ENCODE data around the gene ERVH48-1. TPM values are rescaled to one million over a fixed set of nuclear protein-coding genes. Genes with fewer than 3 reads are reported as not detected.
"Not testable (repeated sequence)": the region's sequence is repeated elsewhere in the genome, so short reads cannot be mapped to it uniquely, and the experiment has no call there.

The ERVH48-1 gene
- total RNA-seq (not detected), polyA plus RNA-seq (not detected)
- long read RNA-seq, donor 1 = 0 reads
- long read RNA-seq, donor 2 = 0 reads

DNA sequence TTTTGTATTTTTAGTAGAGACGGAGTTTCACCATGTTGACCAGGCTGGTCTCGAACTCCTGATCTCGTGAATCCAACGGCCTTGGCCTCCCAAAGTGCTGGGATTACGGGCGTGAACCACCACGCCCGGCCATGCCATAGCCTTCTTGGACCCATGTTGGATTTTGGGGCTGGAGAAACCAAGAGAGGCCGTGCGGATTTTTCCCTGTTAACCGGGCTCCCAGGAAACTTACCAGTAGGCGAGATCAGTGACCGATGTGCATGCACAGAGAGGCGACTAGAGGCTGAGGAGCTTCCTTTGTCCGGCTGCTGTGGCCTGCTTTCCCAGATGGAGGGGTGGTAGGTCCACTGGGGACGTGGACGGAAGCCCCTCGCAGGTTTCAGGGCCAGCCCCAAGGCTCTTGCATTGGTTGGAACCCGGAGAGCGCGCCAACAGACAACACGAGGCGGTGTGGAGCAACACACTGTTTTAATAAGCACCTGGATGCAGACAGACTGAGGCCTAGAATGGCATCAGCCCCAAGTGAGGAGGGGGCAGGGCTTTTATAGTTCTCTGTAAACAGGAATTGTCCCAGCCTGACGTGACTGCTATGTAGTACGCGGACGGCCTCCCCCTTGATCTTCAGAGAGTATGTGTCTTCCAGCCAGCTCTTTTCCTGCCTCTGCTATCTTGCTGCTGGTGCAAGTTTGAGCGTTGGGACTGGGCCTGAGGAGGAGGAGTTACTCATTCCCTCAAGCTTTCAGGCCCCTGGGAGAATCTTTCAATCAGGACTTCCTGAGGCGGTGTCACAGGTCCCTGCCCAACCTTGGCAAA lies at the start of gene ERVH48-1:
ERVH48-1 (minus strand) TSS at position 517 of the 813 bp plus-strand sequence. CDS start 6,624 bp downstream, outside the sequence.
- H3K27ac ChIP-seq (ENCODE audit: low read depth in 1 of 2, low read length in 2 of 2) = no peak within 1 kb of the TSS
- intact Hi-C loops (cut with DNase I) = loop anchor here in 1 of 2 donors (2.0 kb wide), 1 partner anchor 47 kb away; no protein-coding TSS in a partner anchor
- no peaks in the 10 kb centered on the region for H3K36me3 ChIP-seq (ENCODE audit: control insufficient read depth in 1 of 2, insufficient read depth in 2 of 2, low read length in 1 of 2)
- H3K27me3 ChIP-seq (ENCODE audit: control insufficient read depth in 1 of 2, insufficient read depth in 2 of 2, low read length in 1 of 2) = no peaks in the 10 kb centered on the region
- no peaks in the 10 kb centered on the region for H3K4me1 ChIP-seq (ENCODE audit: control insufficient read depth in 1 of 2, insufficient read depth in 2 of 2, low read length in 2 of 2)
- peak; percentile 42 to 55 for DNase-seq
- H3K4me3 ChIP-seq (ENCODE audit: low read length in 2 of 2) = no peak within 1 kb of the TSS
- no peak for ATAC-seq (ENCODE audit: low FRiP score)
- 92 to 93% methylated on average over 29 of the region's 29 CpGs for WGBS, 2 donors
- H3K9me3 ChIP-seq (ENCODE audit: control insufficient read depth, low read length) = no peaks in the 10 kb centered on the region

- Histone ChIP-seq H3K4me3 (ENCODE audit: low read length in 2 of 2) (peak within 1 kb of the TSS; percentile 97 to 100), H3K27me3 (ENCODE audit: control insufficient read depth in 1 of 2, insufficient read depth in 2 of 2, low read length in 1 of 2) (no peaks in the 10 kb centered on the region), H3K4me1 (ENCODE audit: control insufficient read depth in 1 of 2, insufficient read depth in 2 of 2, low read length in 2 of 2) (no peaks in the 10 kb centered on the region), H3K9me3 (ENCODE audit: control insufficient read depth, low read length) (no peaks in the 10 kb centered on the region), H3K27ac (ENCODE audit: low read depth in 1 of 2, low read length in 2 of 2) (peak within 1 kb of the TSS; percentile 76 to 100), H3K36me3 (ENCODE audit: control insufficient read depth in 1 of 2, insufficient read depth in 2 of 2, low read length in 1 of 2) (no peaks in the 10 kb centered on the region)
- peak; percentile 98 for ATAC-seq (ENCODE audit: low FRiP score)
- intact Hi-C loops (cut with DNase I) = loop anchor here (2.0 kb wide), 2 partner anchors 33 to 49 kb away; partner anchors contain the start of gene ERVH48-1 (in 1 of the 2)
- WGBS, 2 donors = 0% methylated on average over 87 to 106 of the region's 106 CpGs
- DNase-seq = peak; percentile 99
Observed at GRCh38 chr21:42973991-42974831, 48.8 kb upstream of the ERVH48-1 start, which contains the start of gene PKNOX1. Gene PKNOX1 (plus strand): TSS chr21:42974562. CDS start chr21:43004382, 29,820 bp downstream.

DNA sequence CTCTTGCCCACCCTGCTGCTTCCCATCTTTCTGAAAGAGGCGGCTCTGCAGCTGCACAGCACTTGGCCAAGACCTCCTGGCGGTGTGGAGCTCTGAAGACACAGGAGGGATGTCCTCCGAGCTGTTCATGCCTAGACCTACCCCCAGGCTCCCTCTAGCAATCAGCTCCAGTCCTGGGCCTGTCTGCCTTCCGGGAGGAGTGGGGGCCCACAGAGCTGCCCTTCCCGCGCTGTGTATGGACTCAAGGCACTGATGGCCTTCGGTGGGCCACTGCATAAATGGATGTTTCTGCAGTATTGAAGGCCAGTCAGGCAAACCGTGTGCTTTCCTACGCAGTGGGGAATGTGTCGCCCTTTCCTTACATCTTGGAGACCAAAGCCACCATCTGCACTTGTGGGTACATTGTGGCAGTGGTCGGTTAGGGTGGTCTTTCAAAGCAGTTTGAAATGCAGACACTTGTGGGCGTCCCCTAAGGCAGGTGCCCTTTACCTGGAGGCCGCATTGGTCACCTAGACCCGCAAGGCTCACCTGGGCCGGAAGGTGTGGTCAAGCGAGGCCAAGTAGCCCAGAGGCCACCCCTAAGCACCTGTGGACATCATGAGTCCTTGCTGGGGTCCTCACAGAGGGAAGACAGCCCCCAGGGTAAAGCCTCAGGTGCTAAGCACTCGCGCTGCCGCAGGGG lies 48.0 kb upstream of the ERVH48-1 start:
- WGBS, 2 donors = 70 to 72% methylated on average over 19 of the region's 19 CpGs

GRCh38 chr21:42971897-42972275 lies 46.5 kb upstream of the ERVH48-1 start:
- H3K9me3 ChIP-seq (ENCODE audit: control insufficient read depth, low read length) = no peaks in the 10 kb centered on the region
- H3K36me3 ChIP-seq (ENCODE audit: control insufficient read depth in 1 of 2, insufficient read depth in 2 of 2, low read length in 1 of 2) = no peaks in the 10 kb centered on the region
- ATAC-seq (ENCODE audit: low FRiP score) = no peak
- 66 to 68% methylated on average over 3 of the region's 3 CpGs for WGBS, 2 donors
- no peak overlapping the region for H3K4me3 ChIP-seq (ENCODE audit: low read length in 2 of 2)
- intact Hi-C loops (cut with DNase I) = loop anchor here in 1 of 2 donors (2.0 kb wide), 1 partner anchor 47 kb away; the partner anchor contains the start of gene ERVH48-1
- no peak overlapping the region for H3K27ac ChIP-seq (ENCODE audit: low read depth in 1 of 2, low read length in 2 of 2)
- no peak for DNase-seq
- H3K4me1 ChIP-seq (ENCODE audit: control insufficient read depth in 1 of 2, insufficient read depth in 2 of 2, low read length in 2 of 2) = no peaks in the 10 kb centered on the region
- no peaks in the 10 kb centered on the region for H3K27me3 ChIP-seq (ENCODE audit: control insufficient read depth in 1 of 2, insufficient read depth in 2 of 2, low read length in 1 of 2)

More for the DNA sequence above, 48.0 kb upstream of the ERVH48-1 start:
- no peak overlapping the region for H3K27ac ChIP-seq (ENCODE audit: low read depth in 1 of 2, low read length in 2 of 2)
- peak overlapping the region in 1 of 2 donors; percentile 42 for H3K4me3 ChIP-seq (ENCODE audit: low read length in 2 of 2)
- peak in 1 of 2 donors; percentile 50 for DNase-seq
- no peaks in the 10 kb centered on the region for H3K9me3 ChIP-seq (ENCODE audit: control insufficient read depth, low read length)
- intact Hi-C loops (cut with DNase I) = loop anchor here in 1 of 2 donors (2.0 kb wide), 1 partner anchor 49 kb away; the partner anchor contains the start of gene ERVH48-1
- ATAC-seq (ENCODE audit: low FRiP score) = no peak
- H3K4me1 ChIP-seq (ENCODE audit: control insufficient read depth in 1 of 2, insufficient read depth in 2 of 2, low read length in 2 of 2) = no peaks in the 10 kb centered on the region
- no peaks in the 10 kb centered on the region for H3K36me3 ChIP-seq (ENCODE audit: control insufficient read depth in 1 of 2, insufficient read depth in 2 of 2, low read length in 1 of 2)
- no peaks in the 10 kb centered on the region for H3K27me3 ChIP-seq (ENCODE audit: control insufficient read depth in 1 of 2, insufficient read depth in 2 of 2, low read length in 1 of 2)

GRCh38 chr21:42970946-42971653 lies 45.7 kb upstream of the ERVH48-1 start:
- intact Hi-C loops (cut with DNase I) = no loop called here
- Histone ChIP-seq H3K27ac (ENCODE audit: low read depth in 1 of 2, low read length in 2 of 2) (no peak overlapping the region), H3K27me3 (ENCODE audit: control insufficient read depth in 1 of 2, insufficient read depth in 2 of 2, low read length in 1 of 2) (no peaks in the 10 kb centered on the region), H3K9me3 (ENCODE audit: control insufficient read depth, low read length) (no peaks in the 10 kb centered on the region), H3K4me3 (ENCODE audit: low read length in 2 of 2) (no peak overlapping the region), H3K4me1 (ENCODE audit: control insufficient read depth in 1 of 2, insufficient read depth in 2 of 2, low read length in 2 of 2) (no peaks in the 10 kb centered on the region), H3K36me3 (ENCODE audit: control insufficient read depth in 1 of 2, insufficient read depth in 2 of 2, low read length in 1 of 2) (no peaks in the 10 kb centered on the region)
- no peak for ATAC-seq (ENCODE audit: low FRiP score)
- no peak for DNase-seq
- WGBS, 2 donors = 86 to 87% methylated on average over 7 of the region's 7 CpGs

- Histone ChIP-seq H3K9me3 (ENCODE audit: control insufficient read depth, low read length) (no peaks in the 10 kb centered on the region), H3K36me3 (ENCODE audit: control insufficient read depth in 1 of 2, insufficient read depth in 2 of 2, low read length in 1 of 2) (no peaks in the 10 kb centered on the region), H3K4me3 (ENCODE audit: low read length in 2 of 2) (no peak overlapping the region), H3K27ac (ENCODE audit: low read depth in 1 of 2, low read length in 2 of 2) (no peak overlapping the region), H3K4me1 (ENCODE audit: control insufficient read depth in 1 of 2, insufficient read depth in 2 of 2, low read length in 2 of 2) (no peaks in the 10 kb centered on the region), H3K27me3 (ENCODE audit: control insufficient read depth in 1 of 2, insufficient read depth in 2 of 2, low read length in 1 of 2) (no peaks in the 10 kb centered on the region)
- 58 to 60% methylated on average over 6 of the region's 6 CpGs for WGBS, 2 donors
- intact Hi-C loops (cut with DNase I) = no loop called here
- ATAC-seq (ENCODE audit: low FRiP score) (no peak), DNase-seq (no peak)
Observed at GRCh38 chr21:42969193-42969600, 43.8 kb upstream of the ERVH48-1 start.

DNA sequence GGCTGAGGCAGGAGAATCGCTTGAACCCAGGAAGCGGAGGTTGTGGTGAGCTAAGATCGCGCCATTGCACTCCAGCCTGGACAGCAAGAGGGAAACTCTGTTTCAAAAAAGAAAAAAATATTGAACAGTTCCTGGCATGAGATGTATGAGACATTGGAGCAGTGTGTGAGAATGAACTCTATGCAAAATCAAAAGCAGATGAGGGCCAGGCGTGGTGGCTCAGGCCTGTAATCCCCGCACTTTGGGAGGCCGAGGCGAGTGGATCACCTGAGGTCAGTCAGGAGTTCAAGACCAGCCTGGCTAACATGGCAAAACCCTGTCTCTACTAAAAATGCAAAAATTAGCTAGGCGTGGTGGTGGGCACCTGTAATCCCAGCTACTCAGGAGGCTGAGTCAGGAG lies 42.2 kb upstream of the ERVH48-1 start:
- H3K27ac ChIP-seq (ENCODE audit: low read depth in 1 of 2, low read length in 2 of 2); H3K4me3 ChIP-seq (ENCODE audit: low read length in 2 of 2); H3K9me3 ChIP-seq (ENCODE audit: control insufficient read depth, low read length); H3K27me3 ChIP-seq (ENCODE audit: control insufficient read depth in 1 of 2, insufficient read depth in 2 of 2, low read length in 1 of 2); DNase-seq; ATAC-seq (ENCODE audit: low FRiP score); H3K36me3 ChIP-seq (ENCODE audit: control insufficient read depth in 1 of 2, insufficient read depth in 2 of 2, low read length in 1 of 2); intact Hi-C loops (cut with DNase I); H3K4me1 ChIP-seq (ENCODE audit: control insufficient read depth in 1 of 2, insufficient read depth in 2 of 2, low read length in 2 of 2): not testable (repeated sequence)
- 92 to 96% methylated on average over 9 of the region's 9 CpGs for WGBS, 2 donors

DNA sequence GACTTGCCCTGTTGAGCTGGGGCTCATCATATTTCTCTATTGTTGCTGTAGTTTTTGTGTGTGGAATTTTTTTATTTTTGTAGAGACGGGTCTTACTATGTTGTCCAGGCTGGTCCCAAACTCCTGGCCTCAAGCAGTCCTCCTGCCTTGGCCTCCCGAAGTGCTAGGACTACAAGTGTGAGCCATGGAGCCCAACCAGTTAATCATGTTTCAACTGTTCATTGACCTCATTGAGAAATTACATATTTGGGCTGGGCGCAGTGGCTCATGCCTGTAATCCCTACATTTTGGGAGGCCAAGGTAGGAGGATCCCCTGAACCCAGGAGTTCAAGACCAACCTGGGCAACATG lies 39.8 kb upstream of the ERVH48-1 start:
- H3K27ac ChIP-seq (ENCODE audit: low read depth in 1 of 2, low read length in 2 of 2) = no peak overlapping the region
- H3K9me3 ChIP-seq (ENCODE audit: control insufficient read depth, low read length) = no peaks in the 10 kb centered on the region
- no peak for DNase-seq
- no peaks in the 10 kb centered on the region for H3K4me1 ChIP-seq (ENCODE audit: control insufficient read depth in 1 of 2, insufficient read depth in 2 of 2, low read length in 2 of 2)
- ATAC-seq (ENCODE audit: low FRiP score) = no peak
- no peak overlapping the region for H3K4me3 ChIP-seq (ENCODE audit: low read length in 2 of 2)
- no peaks in the 10 kb centered on the region for H3K36me3 ChIP-seq (ENCODE audit: control insufficient read depth in 1 of 2, insufficient read depth in 2 of 2, low read length in 1 of 2)
- H3K27me3 ChIP-seq (ENCODE audit: control insufficient read depth in 1 of 2, insufficient read depth in 2 of 2, low read length in 1 of 2) = no peaks in the 10 kb centered on the region
- intact Hi-C loops (cut with DNase I) = no loop called here
- WGBS, 2 donors = 63 to 73% methylated on average over 3 of the region's 3 CpGs

All from aorta (tissue), 5 donors.